Uterus (tissue), 4 donors: ENCODE data around the gene NDUFS1. TPM values are rescaled to one million over a fixed set of nuclear protein-coding genes. Genes with fewer than 3 reads are reported as not detected.

ENCODE experiments used
- DNase-seq, 2 donors: peaks; one replicate each; pipeline ENCODE4 v3.0.0-alpha.2; 2019 to 2020
- H3K27ac ChIP-seq, 2 donors: fragments of 200-600 bp; sonication (generic); 1 replicate in 1 of 2; 2 replicates in 1 of 2; pipeline ENCODE4 v1.5.1; 2016 to 2018
- H3K27me3 ChIP-seq, 2 donors: fragments of 200-600 bp; sonication (generic); one replicate each; pipeline ENCODE4 v1.5.1; 2018 to 2019; ENCODE audit warnings: control low read depth in 1 of 2
- H3K36me3 ChIP-seq, 2 donors: fragments of 200-600 bp; sonication (generic); one replicate each; pipeline ENCODE4 v1.5.1; 2019; ENCODE audit warnings: control low read depth in 1 of 2
- H3K4me1 ChIP-seq, 2 donors: fragments of 200-600 bp; sonication (generic); one replicate each; pipeline ENCODE4 v1.5.1; 2018 to 2019; ENCODE audit warnings: control low read depth in 1 of 2
- H3K4me3 ChIP-seq, 2 donors: fragments of 200-600 bp; sonication (generic); 1 replicate in 1 of 2; 2 replicates in 1 of 2; pipeline ENCODE4 v1.5.1; 2018 to 2019; ENCODE audit warnings: mild to moderate bottlenecking in 1 of 2
- H3K9me3 ChIP-seq, 2 donors: fragments of 200-600 bp; sonication (generic); one replicate each; pipeline ENCODE4 v1.5.1; 2019; ENCODE audit warnings: control low read depth in 1 of 2
- CTCF ChIP-seq, 4 experiments: fragments of 200-600 bp in 2 of 4; fragments of 450-650 bp in 2 of 4; sonication (generic) in 2 of 4; IDR thresholded peaks; one replicate each; pipeline ENCODE4 v1.5.1; 2016 to 2019; ENCODE audit warnings: antibody characterized with exemption in 4 of 4, mild to moderate bottlenecking in 2 of 4, moderate library complexity in 1 of 4
- POLR2A ChIP-seq, 2 donors: fragments of 450-650 bp; IDR thresholded peaks; one replicate each; pipeline ENCODE4 v1.6.1; 2016; ENCODE audit warnings: antibody characterized with exemption in 2 of 2, mild to moderate bottlenecking in 1 of 2, moderate library complexity in 1 of 2
- intact Hi-C: fragments of 100-400 bp; cut with DNase I; formaldehyde crosslinking; loops from one replicate; pipeline ENCODE4 v1.15.1; 2023; ENCODE audit warnings: low total_unique reads
- total RNA-seq, 4 donors: library from RNA; depleted of rRNA in 3 of 4; stranded (reverse); fragments of >200 nt in 3 of 4; gene quantifications; one replicate each; pipeline versions ENCODE4 v1.1.0 to v1.2.4, GENCODE V29; 2014 to 2023
- donor health status: DM: yes; HTN: yes; CAD: no.

NDUFS1 gene
- total RNA-seq, 4 donors from 2014 or later = 25.6 to 164 (median 56.6) TPM

GRCh38 chr2:206086716-206087350 is 72.4 kb downstream of the NDUFS1 start:
- peak overlapping the region; percentile 77 for H3K4me3 ChIP-seq
- peak overlapping the region; percentile 99 for H3K27ac ChIP-seq
- no peaks in the 10 kb centered on the region for H3K36me3 ChIP-seq
- no peak for TF ChIP-seq CTCF (IDR thresholded peaks at IDR 0.05)
- no peak for TF ChIP-seq POLR2A (IDR thresholded peaks at IDR 0.05)
- no peak for DNase-seq
- no peaks in the 10 kb centered on the region for H3K27me3 ChIP-seq
- intact Hi-C loops = no loop called here
- H3K9me3 ChIP-seq = no peaks in the 10 kb centered on the region
- H3K4me1 ChIP-seq = peaks cover 0 to 5% of the 10 kb centered on the region in 2 donors

GRCh38 chr2:206085742-206086445 is 73.3 kb downstream of the NDUFS1 start, which contains the start of gene INO80D:
Gene INO80D (minus strand): TSS chr2:206086174. CDS start chr2:206063016, 23,158 bp downstream.
- TF ChIP-seq CTCF (IDR thresholded peaks at IDR 0.05) (peak; percentile 31 to 53 (median 44)), POLR2A (IDR thresholded peaks at IDR 0.05) (peak in 1 of 2 donors; percentile 58)
- Histone ChIP-seq H3K36me3 (no peaks in the 10 kb centered on the region), H3K27ac (peak within 1 kb of the TSS; percentile 99), H3K4me1 (peaks cover 0 to 5% of the 10 kb centered on the region in 2 donors), H3K9me3 (no peaks in the 10 kb centered on the region), H3K4me3 (peak within 1 kb of the TSS; percentile 77), H3K27me3 (no peaks in the 10 kb centered on the region)
- DNase-seq = peak; percentile 69 to 77
- intact Hi-C loops = no loop called here

- intact Hi-C loops = no loop called here
- TF ChIP-seq CTCF (IDR thresholded peaks at IDR 0.05) (no peak), POLR2A (IDR thresholded peaks at IDR 0.05) (no peak)
- H3K27ac ChIP-seq = peak overlapping the region; percentile 99
- DNase-seq = peak; percentile 31 to 54
- no peaks in the 10 kb centered on the region for H3K27me3 ChIP-seq
- no peaks in the 10 kb centered on the region for H3K9me3 ChIP-seq
- H3K4me3 ChIP-seq = peak overlapping the region; percentile 77
- peaks cover 0 to 5% of the 10 kb centered on the region in 2 donors for H3K4me1 ChIP-seq
- no peaks in the 10 kb centered on the region for H3K36me3 ChIP-seq
Observed at GRCh38 chr2:206084870-206085741, 74.1 kb downstream of the NDUFS1 start.

DNA sequence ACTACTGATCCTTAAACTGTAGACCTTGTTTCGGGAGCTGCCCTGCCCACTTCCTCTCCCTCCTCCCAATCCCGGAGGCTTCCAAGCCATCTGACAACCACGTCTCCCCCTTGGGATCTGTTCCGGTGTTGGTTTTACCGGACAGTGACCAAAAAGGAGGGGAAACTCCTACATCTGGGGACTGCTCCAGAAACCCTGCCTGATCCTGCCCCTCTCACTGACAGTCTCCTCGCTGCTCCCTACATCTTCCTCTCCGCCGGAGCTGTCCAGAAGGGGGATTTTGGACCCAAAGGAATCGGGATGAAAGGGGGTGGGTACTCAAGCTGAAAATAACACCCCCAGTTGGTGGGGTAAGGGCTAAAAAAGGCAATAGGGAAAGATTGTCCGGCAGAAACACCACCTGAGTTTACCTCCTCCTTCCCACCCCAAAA is 74.8 kb downstream of the NDUFS1 start:
- TF ChIP-seq CTCF (IDR thresholded peaks at IDR 0.05) (peak in 1 of 4 experiments; percentile 16), POLR2A (IDR thresholded peaks at IDR 0.05) (peak; percentile 48 to 64)
- Histone ChIP-seq H3K36me3 (no peaks in the 10 kb centered on the region), H3K4me3 (peak overlapping the region; percentile 77), H3K9me3 (no peaks in the 10 kb centered on the region), H3K4me1 (peaks cover 0 to 5% of the 10 kb centered on the region in 2 donors), H3K27ac (peak overlapping the region; percentile 99), H3K27me3 (no peaks in the 10 kb centered on the region)
- DNase-seq = peak; percentile 77 to 82
- intact Hi-C loops = no loop called here
